Activated T-cell treated with anti-CD3 and anti-CD28 coated beads, Interleukin-2, amount 50 U/mL, for 4 hours (primary cell): Measurements from ENCODE around the gene C6orf163. TPM values are rescaled to one million over a fixed set of nuclear protein-coding genes. Genes with fewer than 3 reads are reported as not detected.
"Not testable (repeated sequence)": the region's sequence is repeated elsewhere in the genome, so short reads cannot be mapped to it uniquely, and the experiment has no call there.

Experiments used
- ATAC-seq, 2 donors: fragments of 200-7000 bp; cut with Tn5 transposase; one replicate each; pipeline ENCODE4 v1.10.0; 2021
- DNase-seq: peaks from one replicate; pipeline ENCODE4 v3.0.0-alpha.2; 2020
- H3K27me3 Mint-ChIP-seq: one replicate; pipeline ENCODE4 v1.8.0; 2021; ENCODE audit warnings: low read depth, mixed read lengths
- H3K36me3 Mint-ChIP-seq: one replicate; pipeline ENCODE4 v1.8.0; 2022; ENCODE audit warnings: mixed read lengths; ENCODE audit not compliant: insufficient read depth
- H3K4me1 Mint-ChIP-seq: one replicate; pipeline ENCODE4 v1.8.0; 2021; ENCODE audit warnings: low read depth, mixed read lengths
- H3K4me3 Mint-ChIP-seq: one replicate; pipeline ENCODE4 v1.8.0; 2021; ENCODE audit warnings: mild to moderate bottlenecking, moderate library complexity, mixed read lengths
- H3K9me3 Mint-ChIP-seq: one replicate; pipeline ENCODE4 v1.8.0; 2021; ENCODE audit warnings: mixed read lengths
- total RNA-seq, 3 donors: library from RNA; stranded (reverse); gene quantifications; one replicate each; pipeline ENCODE4 v1.2.1, GENCODE V29; 2021

The C6orf163 gene
- total RNA-seq, result 1 to 10 TPM in 1 of 3 donors, under 1 TPM in 2; 0.71 to 1.0 (median 0.76) TPM

GRCh38 chr6:87344731-87345130 is at the start of gene C6orf163:
Gene C6orf163, plus strand, starts transcription at chr6:87344813. Its CDS starts 287 bp downstream, at chr6:87345100.
- no peak for ATAC-seq
- no peak within 1 kb of the TSS for H3K4me3 Mint-ChIP-seq
- no peak for DNase-seq
- no peaks in the 10 kb centered on the region for H3K27me3 Mint-ChIP-seq
- H3K9me3 Mint-ChIP-seq, result no peaks in the 10 kb centered on the region
- no peaks in the 10 kb centered on the region for H3K4me1 Mint-ChIP-seq
- H3K36me3 Mint-ChIP-seq, result peaks cover 17% of the 10 kb centered on the region

GRCh38 chr6:87297119-87297518 is 47.5 kb upstream of the C6orf163 start:
- H3K4me1 Mint-ChIP-seq, result no peaks in the 10 kb centered on the region
- H3K36me3 Mint-ChIP-seq, result no peaks in the 10 kb centered on the region
- H3K4me3 Mint-ChIP-seq, result no peak overlapping the region
- DNase-seq (no peak), ATAC-seq (no peak)
- H3K27me3 Mint-ChIP-seq, result peaks cover 56% of the 10 kb centered on the region
- H3K9me3 Mint-ChIP-seq, result no peaks in the 10 kb centered on the region

GRCh38 chr6:87301277-87301676 is 43.3 kb upstream of the C6orf163 start:
- H3K36me3 Mint-ChIP-seq, H3K4me1 Mint-ChIP-seq, H3K4me3 Mint-ChIP-seq, DNase-seq, H3K9me3 Mint-ChIP-seq, ATAC-seq: not testable (repeated sequence)
- H3K27me3 Mint-ChIP-seq, result peaks cover 45% of the 10 kb centered on the region

GRCh38 chr6:87308970-87309369 is 35.6 kb upstream of the C6orf163 start:
- no peaks in the 10 kb centered on the region for H3K9me3 Mint-ChIP-seq

GRCh38 chr6:87312860-87313259 is 31.8 kb upstream of the C6orf163 start:
- peaks cover 25% of the 10 kb centered on the region for H3K27me3 Mint-ChIP-seq
- H3K36me3 Mint-ChIP-seq, result no peaks in the 10 kb centered on the region
- ATAC-seq, result no peak
- no peaks in the 10 kb centered on the region for H3K4me1 Mint-ChIP-seq
- H3K4me3 Mint-ChIP-seq, result no peak overlapping the region
- no peaks in the 10 kb centered on the region for H3K9me3 Mint-ChIP-seq
- DNase-seq, result no peak

More at GRCh38 chr6:87308970-87309369, 35.6 kb upstream of the C6orf163 start:
- Mint-ChIP-seq H3K27me3 (peaks cover 13% of the 10 kb centered on the region), H3K4me1 (no peaks in the 10 kb centered on the region), H3K36me3 (no peaks in the 10 kb centered on the region), H3K4me3 (no peak overlapping the region)
- ATAC-seq (no peak), DNase-seq (no peak)

GRCh38 chr6:87315071-87315470 is 29.5 kb upstream of the C6orf163 start:
- Mint-ChIP-seq H3K4me1 (no peaks in the 10 kb centered on the region), H3K36me3 (no peaks in the 10 kb centered on the region), H3K9me3 (no peaks in the 10 kb centered on the region), H3K4me3 (no peak overlapping the region), H3K27me3 (peaks cover 24% of the 10 kb centered on the region)
- DNase-seq, result no peak
- ATAC-seq, result no peak

GRCh38 chr6:87319271-87319987 is 25.2 kb upstream of the C6orf163 start:
- Mint-ChIP-seq H3K9me3 (no peaks in the 10 kb centered on the region), H3K27me3 (peaks cover 13% of the 10 kb centered on the region), H3K4me3 (no peak overlapping the region), H3K4me1 (peaks cover 10% of the 10 kb centered on the region), H3K36me3 (no peaks in the 10 kb centered on the region)
- no peak for ATAC-seq
- DNase-seq, result no peak

GRCh38 chr6:87322304-87323212 is 22.1 kb upstream of the C6orf163 start, which contains the start of gene SMIM8:
Gene SMIM8, plus strand, starts transcription at chr6:87322588. Its CDS starts 14,444 bp downstream, at chr6:87337032.
- peaks cover 2% of the 10 kb centered on the region for H3K27me3 Mint-ChIP-seq
- DNase-seq, result peak; percentile 79
- peaks cover 4% of the 10 kb centered on the region for H3K9me3 Mint-ChIP-seq
- peak; percentile 99 to 100 for ATAC-seq
- peak within 1 kb of the TSS; percentile 98 for H3K4me3 Mint-ChIP-seq
- H3K36me3 Mint-ChIP-seq, result no peaks in the 10 kb centered on the region
- H3K4me1 Mint-ChIP-seq, result peaks cover 14% of the 10 kb centered on the region

- H3K9me3 Mint-ChIP-seq, ATAC-seq, H3K36me3 Mint-ChIP-seq, H3K27me3 Mint-ChIP-seq, DNase-seq: not testable (repeated sequence)
- Mint-ChIP-seq H3K4me1 (peaks cover 14% of the 10 kb centered on the region), H3K4me3 (peak overlapping the region; percentile 98)
Observed at GRCh38 chr6:87323880-87324279, 20.7 kb upstream of the C6orf163 start.

- Mint-ChIP-seq H3K36me3 (peaks cover 16% of the 10 kb centered on the region), H3K4me1 (peaks cover 18% of the 10 kb centered on the region), H3K27me3 (no peaks in the 10 kb centered on the region), H3K4me3 (no peak overlapping the region), H3K9me3 (peaks cover 4% of the 10 kb centered on the region)
- ATAC-seq (no peak), DNase-seq (no peak)
Observed at GRCh38 chr6:87330961-87331360, 13.7 kb upstream of the C6orf163 start.

GRCh38 chr6:87333033-87333432 is 11.6 kb upstream of the C6orf163 start:
- H3K4me1 Mint-ChIP-seq, result peaks cover 19% of the 10 kb centered on the region
- no peak overlapping the region for H3K4me3 Mint-ChIP-seq
- H3K9me3 Mint-ChIP-seq, result no peaks in the 10 kb centered on the region
- no peak for DNase-seq
- no peaks in the 10 kb centered on the region for H3K27me3 Mint-ChIP-seq
- ATAC-seq, result no peak
- peaks cover 21% of the 10 kb centered on the region for H3K36me3 Mint-ChIP-seq

- Mint-ChIP-seq H3K4me1 (peaks cover 19% of the 10 kb centered on the region), H3K36me3 (peaks cover 24% of the 10 kb centered on the region), H3K27me3 (no peaks in the 10 kb centered on the region), H3K9me3 (no peaks in the 10 kb centered on the region), H3K4me3 (no peak overlapping the region)
- ATAC-seq (no peak), DNase-seq (no peak)
Observed at GRCh38 chr6:87333591-87334181, 10.9 kb upstream of the C6orf163 start.

GRCh38 chr6:87334683-87335082 is 9.9 kb upstream of the C6orf163 start:
- DNase-seq (no peak), ATAC-seq (no peak)
- Mint-ChIP-seq H3K9me3 (no peaks in the 10 kb centered on the region), H3K27me3 (no peaks in the 10 kb centered on the region), H3K4me3 (no peak overlapping the region), H3K4me1 (peaks cover 18% of the 10 kb centered on the region), H3K36me3 (peaks cover 23% of the 10 kb centered on the region)

- peaks cover 18% of the 10 kb centered on the region for H3K4me1 Mint-ChIP-seq
- DNase-seq (no peak), ATAC-seq (no peak)
- H3K4me3 Mint-ChIP-seq, result no peak overlapping the region
- no peaks in the 10 kb centered on the region for H3K27me3 Mint-ChIP-seq
- H3K36me3 Mint-ChIP-seq, result peaks cover 29% of the 10 kb centered on the region
- no peaks in the 10 kb centered on the region for H3K9me3 Mint-ChIP-seq
Observed at GRCh38 chr6:87336367-87336766, 8.2 kb upstream of the C6orf163 start.
